Right cardiac atrium (tissue), 5 donors: Measurements from ENCODE around the gene KAZN. TPM values are rescaled to one million over a fixed set of nuclear protein-coding genes. Genes with fewer than 3 reads are reported as not detected.

Source experiments
- ATAC-seq, 2 donors: fragments of 200-7000 bp; cut with Tn5 transposase; one replicate each; pipeline versions ENCODE4 v1.8.0 to v1.9.1; 2020; ENCODE audit warnings: moderate library complexity in 2 of 2, mild to moderate bottlenecking in 1 of 2
- DNase-seq, 3 donors: peaks; one replicate each; pipeline ENCODE4 v3.0.0-alpha.2; 2020
- H3K27ac ChIP-seq: one replicate; pipeline ENCODE4 v1.5.1; 2013; ENCODE audit warnings: mild to moderate bottlenecking, low read length, control low read depth, moderate library complexity
- H3K27me3 ChIP-seq: one replicate; pipeline ENCODE4 v1.6.1; 2013; ENCODE audit not compliant: control insufficient read depth, insufficient read depth
- H3K4me1 ChIP-seq: one replicate; pipeline ENCODE4 v1.6.1; 2013; ENCODE audit warnings: low read length; ENCODE audit not compliant: control insufficient read depth, insufficient read depth
- H3K4me3 ChIP-seq: one replicate; pipeline ENCODE4 v1.5.1; 2013; ENCODE audit warnings: low read length, control low read depth
- H3K9me3 ChIP-seq: one replicate; pipeline ENCODE4 v1.6.1; 2013; ENCODE audit warnings: low read length; ENCODE audit not compliant: control insufficient read depth
- WGBS: extraction: QIAGEN DNeasy Blood & Tissue Kit; methylation state at CpG from one replicate; pipeline ENCODE4 v1.1.7; 2013; 5-methylcytosine and 5-hydroxymethylcytosine counted together
- intact Hi-C, 4 donors: fragments of 100-400 bp; cut with DNase I; formaldehyde crosslinking; loops; one replicate each; pipeline versions ENCODE4 v1.11.0 to v1.14.0; 2022 to 2023
- polyA plus RNA-seq: library from polyadenylated mRNA; stranded (reverse); fragments of 200-250 nt; gene quantifications from one replicate; pipeline ENCODE4 v1.2.3, GENCODE V29; 2013
- total RNA-seq, 4 donors: library from RNA; stranded (reverse); fragmentation: NEBNext Ultra II Directional; extraction: Animal tissue kit (Norgen Biotek cat#: 25700); gene quantifications; one replicate each; pipeline ENCODE4 v1.2.1, GENCODE V29; 2021
- donor health status: healthy with polysubstance abuse.
- donor health status: DM: no; HTN: yes; CAD: no.
- donor health status: DM: no; HTN: no; CAD: no.
- donor health status: DM: no; HTN: yes; CAD: no; lungs with severe emphysema.
- donor health status: DM: yes; HTN: yes; CAD: no.

KAZN gene
- total and polyA plus RNA-seq, 5 donors: 3.7 to 14.9 (median 12.7) TPM

- H3K4me1 ChIP-seq: peaks cover 6% of the 10 kb centered on the region
- no peak overlapping the region for H3K27ac ChIP-seq
- H3K4me3 ChIP-seq: peak overlapping the region; percentile 19
- no peaks in the 10 kb centered on the region for H3K27me3 ChIP-seq
- DNase-seq (peak in 2 of 3 donors; percentile 44 to 66), ATAC-seq (peak; percentile 63 to 78)
- no peaks in the 10 kb centered on the region for H3K9me3 ChIP-seq
- intact Hi-C loops: loop anchor here in 2 of 4 donors (5.0 to 10.0 kb wide), 2 partner anchors 95 to 98 kb away; no protein-coding TSS in a partner anchor
- WGBS: 53% methylated on average over 22 of the region's 22 CpGs
Observed at GRCh38 chr1:14929547-14930246, 331.2 kb downstream of the KAZN start.

GRCh38 chr1:14930247-14930965, 331.9 kb downstream of the KAZN start:
- H3K27ac ChIP-seq: no peak overlapping the region

DNA sequence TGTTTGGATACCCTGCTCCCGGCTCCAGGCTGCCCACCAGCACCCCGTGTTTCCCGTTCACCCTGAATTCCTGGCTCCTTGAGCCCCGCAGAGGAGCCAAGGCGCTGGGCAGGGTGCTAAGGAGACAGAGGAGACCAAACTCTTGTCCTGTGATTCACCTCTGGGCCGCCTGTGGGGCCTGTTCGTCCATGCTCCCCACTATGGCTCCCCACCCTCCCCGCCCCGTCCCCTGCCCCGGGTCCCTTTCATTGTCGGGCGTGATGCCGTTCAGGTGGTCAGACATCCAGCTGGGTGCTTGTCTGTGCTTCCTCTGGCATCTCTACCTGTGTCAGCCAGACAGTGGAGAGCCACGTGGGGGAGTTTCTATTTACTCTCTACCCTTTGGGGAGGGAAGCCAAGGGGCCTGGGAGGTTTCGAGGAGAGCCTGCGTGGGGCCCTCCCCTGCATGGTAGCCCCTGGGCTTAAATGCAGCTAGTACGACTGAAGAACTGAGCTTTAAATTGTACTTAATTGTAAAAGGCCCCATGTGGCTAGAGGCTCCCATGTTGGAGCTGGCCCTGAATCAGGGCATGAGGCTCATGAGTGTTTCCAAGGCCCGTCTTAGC, 333.7 kb downstream of the KAZN start:
- ATAC-seq (no peak), DNase-seq (peak in 1 of 3 donors; percentile 31)
- no peaks in the 10 kb centered on the region for H3K27me3 ChIP-seq
- no peak overlapping the region for H3K4me3 ChIP-seq
- no peaks in the 10 kb centered on the region for H3K9me3 ChIP-seq
- H3K27ac ChIP-seq: no peak overlapping the region
- 94% methylated on average over 18 of the region's 18 CpGs for WGBS
- intact Hi-C loops: no loop called here
- H3K4me1 ChIP-seq: no peaks in the 10 kb centered on the region

More at GRCh38 chr1:14930247-14930965, 331.9 kb downstream of the KAZN start:
- Histone ChIP-seq H3K4me1 (peaks cover 4% of the 10 kb centered on the region), H3K27me3 (no peaks in the 10 kb centered on the region), H3K9me3 (no peaks in the 10 kb centered on the region), H3K4me3 (peak overlapping the region; percentile 19)
- intact Hi-C loops: no loop called here
- 43% methylated on average over 15 of the region's 15 CpGs for WGBS
- DNase-seq (peak in 1 of 3 donors; percentile 53), ATAC-seq (peak in 1 of 2 donors; percentile 20)

DNA sequence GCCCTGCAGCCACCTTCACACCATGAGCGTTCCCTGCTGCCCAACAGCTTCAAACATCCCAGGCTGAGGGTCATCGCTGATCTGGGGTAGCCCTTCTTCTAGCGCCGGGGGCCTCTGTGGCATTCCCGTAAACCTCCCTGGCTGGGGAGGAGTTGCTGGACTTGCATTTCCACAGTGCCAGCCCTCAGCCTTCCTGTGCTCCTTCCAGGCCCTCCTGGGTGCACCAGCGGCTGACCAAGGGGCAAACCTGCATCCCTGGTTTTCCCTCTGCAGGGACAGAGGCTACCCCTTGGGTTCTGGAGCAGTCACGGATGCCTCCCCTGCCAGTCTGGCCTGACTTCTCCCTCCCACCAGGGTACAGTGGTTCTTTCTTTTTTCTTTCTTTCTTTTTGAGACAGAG, 336.4 kb downstream of the KAZN start:
- intact Hi-C loops: no loop called here
- WGBS: 94% methylated on average over 7 of the region's 7 CpGs

DNA sequence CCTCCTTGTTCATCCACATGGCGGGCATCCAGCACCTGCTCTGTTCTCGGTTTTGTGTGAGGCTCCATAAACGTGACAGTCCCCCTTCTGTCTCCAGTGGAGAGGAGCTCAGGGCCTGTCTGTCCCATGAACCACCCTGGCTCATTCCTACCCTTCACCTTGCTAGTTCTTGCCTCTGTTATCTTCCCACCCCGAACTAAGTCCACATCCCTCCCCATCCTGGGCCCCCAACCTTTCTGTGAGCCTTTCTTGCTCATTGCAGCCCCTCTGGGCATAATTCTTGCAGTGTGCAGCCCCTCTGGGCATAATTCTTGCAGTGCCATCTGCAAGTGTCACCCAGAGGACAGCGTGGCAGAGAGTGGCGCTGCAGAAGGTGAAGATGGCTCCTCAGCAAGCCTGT, 338.3 kb downstream of the KAZN start:
- 90% methylated on average over 6 of the region's 6 CpGs for WGBS

More for the DNA sequence above, 336.4 kb downstream of the KAZN start:
- H3K9me3 ChIP-seq: no peaks in the 10 kb centered on the region
- peaks cover 2% of the 10 kb centered on the region for H3K4me1 ChIP-seq
- H3K27me3 ChIP-seq: no peaks in the 10 kb centered on the region
- H3K27ac ChIP-seq: no peak overlapping the region
- ATAC-seq: no peak
- no peak overlapping the region for H3K4me3 ChIP-seq
- peak in 1 of 3 donors; percentile 24 for DNase-seq

DNA sequence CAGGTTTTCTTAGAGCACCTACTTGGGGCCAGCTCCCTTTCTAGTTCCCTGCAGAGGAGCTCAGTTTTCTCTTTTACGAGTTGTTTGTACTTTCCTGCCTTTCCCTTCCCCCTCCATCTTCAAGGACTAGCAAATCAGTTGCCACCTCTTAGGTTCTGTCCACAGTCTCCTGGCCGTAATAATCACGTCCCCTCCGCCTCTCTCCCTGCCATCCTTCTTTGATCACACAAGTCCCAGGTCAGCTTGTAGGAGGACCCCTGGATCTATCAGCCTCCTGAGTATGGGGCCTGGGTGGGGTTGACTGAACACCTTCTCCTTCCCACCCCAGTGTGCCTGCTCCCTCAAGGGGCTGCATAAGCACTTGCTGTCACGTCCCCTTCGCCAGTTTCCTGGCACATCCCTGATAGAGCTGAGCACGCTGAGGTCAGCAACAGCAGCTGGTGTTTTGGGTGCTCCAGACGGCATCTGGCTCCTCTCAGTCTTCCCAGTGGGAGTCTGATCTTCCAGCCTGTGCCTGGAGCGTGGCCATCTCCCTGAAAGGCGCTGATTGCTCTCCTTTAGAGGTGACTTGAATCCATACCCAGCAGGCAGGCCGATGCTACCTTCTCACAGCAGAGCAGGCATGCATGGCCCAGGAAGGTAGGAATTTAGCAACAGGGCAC, 338.9 kb downstream of the KAZN start:
- H3K4me3 ChIP-seq: no peak overlapping the region
- intact Hi-C loops: no loop called here
- 85% methylated on average over 11 of the region's 11 CpGs for WGBS
- no peaks in the 10 kb centered on the region for H3K27me3 ChIP-seq
- H3K9me3 ChIP-seq: no peaks in the 10 kb centered on the region
- H3K4me1 ChIP-seq: peaks cover 6% of the 10 kb centered on the region
- ATAC-seq (no peak), DNase-seq (peak in 1 of 3 donors; percentile 37)
- H3K27ac ChIP-seq: no peak overlapping the region

More for the DNA sequence above, 338.3 kb downstream of the KAZN start:
- H3K4me1 ChIP-seq: peaks cover 6% of the 10 kb centered on the region
- DNase-seq: peak in 1 of 3 donors; percentile 28
- no peaks in the 10 kb centered on the region for H3K9me3 ChIP-seq
- no peak overlapping the region for H3K27ac ChIP-seq
- intact Hi-C loops: no loop called here
- no peaks in the 10 kb centered on the region for H3K27me3 ChIP-seq
- no peak overlapping the region for H3K4me3 ChIP-seq
- ATAC-seq: no peak

DNA sequence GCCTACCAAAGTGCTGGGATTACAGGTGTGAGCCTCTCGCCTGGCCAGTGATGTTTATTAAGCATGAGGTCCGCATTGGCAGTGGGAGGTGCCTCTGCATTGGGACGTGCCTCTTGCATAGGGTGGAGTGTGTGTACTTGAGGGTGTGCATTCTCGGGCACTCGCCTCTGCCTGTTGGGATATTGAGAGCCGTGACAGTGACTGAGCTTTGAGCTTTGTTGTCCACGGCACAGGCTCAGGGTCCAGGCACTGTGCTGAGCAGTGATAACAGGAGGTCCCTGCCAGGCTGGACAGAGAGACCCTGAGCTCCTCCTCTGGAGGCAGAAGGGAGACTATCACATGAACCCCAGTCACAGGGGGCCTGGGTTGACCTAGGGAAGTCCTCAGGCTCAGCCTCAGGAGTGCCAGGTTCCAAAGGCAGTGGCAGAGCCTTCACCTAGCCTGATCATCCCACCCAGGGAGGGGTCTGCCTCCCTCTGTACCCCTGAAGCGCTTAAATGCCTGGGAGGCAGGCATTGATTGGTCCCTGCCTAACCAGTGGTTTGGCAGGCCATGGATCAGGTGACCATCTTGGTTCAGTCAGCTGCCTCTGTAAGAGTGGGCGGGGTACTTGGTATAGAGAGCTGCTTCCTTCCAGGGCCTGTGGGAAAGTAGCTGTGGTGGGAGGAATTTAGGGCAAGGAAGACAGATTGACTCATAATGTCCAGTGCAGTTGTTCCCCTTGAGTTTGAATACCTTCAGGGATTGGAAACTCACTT, 341.2 kb downstream of the KAZN start:
- Histone ChIP-seq H3K27ac (no peak overlapping the region), H3K4me1 (peaks cover 8% of the 10 kb centered on the region), H3K27me3 (no peaks in the 10 kb centered on the region), H3K4me3 (no peak overlapping the region), H3K9me3 (no peaks in the 10 kb centered on the region)
- peak in 1 of 3 donors; percentile 22 for DNase-seq
- peak in 1 of 2 donors; percentile 55 for ATAC-seq
- 93% methylated on average over 9 of the region's 9 CpGs for WGBS
- intact Hi-C loops: no loop called here

DNA sequence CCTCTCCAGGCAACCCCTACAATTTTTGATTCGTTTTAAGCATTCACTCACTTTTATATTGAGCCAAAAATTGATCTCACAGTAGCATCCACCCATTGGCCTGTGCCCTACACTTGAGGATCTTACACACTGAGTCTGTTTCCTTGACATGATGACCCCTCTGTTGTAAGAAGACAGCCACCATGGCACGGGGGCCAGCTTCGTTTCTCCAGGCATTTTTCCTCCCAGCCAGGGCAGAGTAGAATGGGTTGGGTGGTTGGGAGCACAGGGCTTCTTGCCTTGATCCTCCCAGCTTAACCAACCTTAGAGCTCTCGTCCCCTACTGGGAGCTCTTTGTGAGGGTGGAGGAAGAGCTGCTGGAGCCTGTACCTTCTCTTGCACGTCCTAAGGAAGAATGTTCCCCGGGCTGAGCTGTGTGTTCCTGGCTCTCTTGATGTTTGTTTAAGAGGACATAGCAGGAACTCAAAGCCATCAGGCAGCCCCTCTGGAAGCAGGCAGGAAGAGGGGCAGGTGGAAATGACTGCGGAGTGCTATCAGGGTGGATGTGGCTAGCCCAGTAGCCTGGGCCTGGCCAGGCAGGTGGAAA, 341.9 kb downstream of the KAZN start:
- Histone ChIP-seq H3K9me3 (no peaks in the 10 kb centered on the region), H3K27me3 (no peaks in the 10 kb centered on the region), H3K4me3 (no peak overlapping the region), H3K4me1 (peaks cover 12% of the 10 kb centered on the region), H3K27ac (no peak overlapping the region)
- ATAC-seq: peak in 1 of 2 donors; percentile 8
- peak in 1 of 3 donors; percentile 30 for DNase-seq
- WGBS: 65% methylated on average over 7 of the region's 7 CpGs
- intact Hi-C loops: no loop called here

DNA sequence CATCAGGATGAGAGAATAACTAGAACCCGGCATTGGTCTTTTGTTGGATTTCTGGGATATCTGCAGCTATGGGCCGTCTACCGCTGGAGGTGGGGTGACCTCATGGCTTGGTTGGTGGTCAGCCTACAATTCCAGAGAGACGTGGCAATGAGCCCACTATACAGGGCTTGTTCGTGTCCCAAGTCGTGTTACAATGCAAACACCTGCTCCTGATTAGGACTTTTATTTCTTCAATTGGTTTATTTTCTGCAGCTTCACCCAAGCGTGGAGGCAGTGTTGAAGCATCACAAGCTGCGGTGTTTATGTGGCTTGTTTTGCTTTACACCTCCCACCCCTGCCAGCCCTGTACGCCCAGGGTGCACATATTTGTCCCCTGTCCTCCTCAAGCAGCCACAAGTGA, 343.4 kb downstream of the KAZN start:
- H3K4me1 ChIP-seq: peaks cover 12% of the 10 kb centered on the region

GRCh38 chr1:14944471-14944985, 346.0 kb downstream of the KAZN start:
- Histone ChIP-seq H3K27ac (peak overlapping the region; percentile 62), H3K4me1 (peaks cover 12% of the 10 kb centered on the region), H3K4me3 (no peak overlapping the region), H3K27me3 (no peaks in the 10 kb centered on the region), H3K9me3 (no peaks in the 10 kb centered on the region)
- WGBS: 71% methylated on average over 12 of the region's 12 CpGs
- intact Hi-C loops: no loop called here
- ATAC-seq (no peak), DNase-seq (peak in 1 of 3 donors; percentile 54)

More for the DNA sequence above, 343.4 kb downstream of the KAZN start:
- WGBS: 92% methylated on average over 9 of the region's 9 CpGs
- H3K9me3 ChIP-seq: no peaks in the 10 kb centered on the region
- no peak overlapping the region for H3K4me3 ChIP-seq
- no peak for DNase-seq
- ATAC-seq: no peak
- intact Hi-C loops: no loop called here
- H3K27me3 ChIP-seq: no peaks in the 10 kb centered on the region
- H3K27ac ChIP-seq: no peak overlapping the region
